AG04450 (cell line): ENCODE results near the gene FAM161A. TPM values are rescaled to one million over a fixed set of nuclear protein-coding genes. Genes with fewer than 3 reads are reported as not detected.

Experiments
- CTCF ChIA-PET: fragments of 300-600, 350-600 bp; formaldehyde crosslinking; extraction: SDS; loops from one replicate; lab custom pipeline; 2022; ENCODE audit warnings: antibody characterized with exemption, inconsistent platforms; lab: Charles Lee
- POLR2A ChIA-PET: fragments of 350-600 bp; formaldehyde crosslinking; extraction: SDS; loops from one replicate; lab custom pipeline; 2021; ENCODE audit warnings: antibody characterized with exemption, inconsistent platforms; lab: Yijun Ruan, JAX
- DNase-seq: peaks from one replicate; pipeline ENCODE4 v3.0.0-alpha.2; 2011; ENCODE audit warnings: low read depth, low spot score
- H3K27ac ChIP-seq: one replicate; pipeline ENCODE4 v1.5.1; 2012; ENCODE audit warnings: low read depth, low read length, control low read depth
- H3K27me3 ChIP-seq: one replicate; pipeline ENCODE4 v1.6.0; 2012; ENCODE audit warnings: low read length; ENCODE audit not compliant: control insufficient read depth, insufficient read depth
- H3K4me3 ChIP-seq: 2 replicates; pipeline ENCODE4 v1.5.1; 2011; ENCODE audit warnings: mild to moderate bottlenecking, low read depth, low read length, control low read depth
- H3K9me3 ChIP-seq: 2 replicates; pipeline ENCODE4 v1.5.1; 2012; ENCODE audit warnings: low read length; ENCODE audit not compliant: control insufficient read depth, insufficient read depth
- polyA plus RNA-seq: library from polyadenylated mRNA; depleted of rRNA; stranded (reverse); fragments of >200 nt; gene quantifications from 2 replicates; pipeline ENCODE4 v1.2.3, GENCODE V29; 2011
- TF ChIP-seq, protein P1 (sequence below): IDR thresholded peaks from 2 replicates; pipeline ENCODE4 v1.5.1; 2011; ENCODE audit warnings: low read depth, low read length, control low read depth, inconsistent platforms

The FAM161A gene
- polyA plus RNA-seq, 1 experiment, result 1.1 TPM

DNA sequence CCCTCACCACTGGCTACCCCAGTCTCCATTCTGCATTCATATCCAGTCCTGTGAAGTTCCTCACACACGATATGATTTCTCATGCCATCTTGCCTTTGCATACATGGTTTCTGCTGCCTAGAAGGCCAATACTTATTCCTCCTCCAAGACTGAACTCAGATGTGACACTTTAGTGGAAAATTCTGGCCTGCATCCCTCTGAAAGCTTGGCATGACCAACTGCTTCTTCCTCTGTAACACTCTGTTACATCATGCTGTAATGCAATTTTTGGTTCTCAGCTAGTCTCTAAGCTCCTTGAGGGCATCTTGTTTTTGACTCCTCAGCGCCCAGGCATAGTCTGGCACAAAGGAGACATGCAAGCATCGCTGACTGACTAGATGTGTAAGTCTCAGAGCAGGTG lies 12.6 kb downstream of the FAM161A start:
- no peak overlapping the region for H3K27ac ChIP-seq
- no peaks in the 10 kb centered on the region for H3K9me3 ChIP-seq
- TF ChIP-seq, protein P1, sequence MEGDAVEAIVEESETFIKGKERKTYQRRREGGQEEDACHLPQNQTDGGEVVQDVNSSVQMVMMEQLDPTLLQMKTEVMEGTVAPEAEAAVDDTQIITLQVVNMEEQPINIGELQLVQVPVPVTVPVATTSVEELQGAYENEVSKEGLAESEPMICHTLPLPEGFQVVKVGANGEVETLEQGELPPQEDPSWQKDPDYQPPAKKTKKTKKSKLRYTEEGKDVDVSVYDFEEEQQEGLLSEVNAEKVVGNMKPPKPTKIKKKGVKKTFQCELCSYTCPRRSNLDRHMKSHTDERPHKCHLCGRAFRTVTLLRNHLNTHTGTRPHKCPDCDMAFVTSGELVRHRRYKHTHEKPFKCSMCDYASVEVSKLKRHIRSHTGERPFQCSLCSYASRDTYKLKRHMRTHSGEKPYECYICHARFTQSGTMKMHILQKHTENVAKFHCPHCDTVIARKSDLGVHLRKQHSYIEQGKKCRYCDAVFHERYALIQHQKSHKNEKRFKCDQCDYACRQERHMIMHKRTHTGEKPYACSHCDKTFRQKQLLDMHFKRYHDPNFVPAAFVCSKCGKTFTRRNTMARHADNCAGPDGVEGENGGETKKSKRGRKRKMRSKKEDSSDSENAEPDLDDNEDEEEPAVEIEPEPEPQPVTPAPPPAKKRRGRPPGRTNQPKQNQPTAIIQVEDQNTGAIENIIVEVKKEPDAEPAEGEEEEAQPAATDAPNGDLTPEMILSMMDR, result no peak
- ChIA-PET CTCF (no interaction called here), POLR2A (no interaction called here)
- H3K4me3 ChIP-seq, result no peak overlapping the region
- H3K27me3 ChIP-seq, result no peaks in the 10 kb centered on the region
- DNase-seq, result no peak

DNA sequence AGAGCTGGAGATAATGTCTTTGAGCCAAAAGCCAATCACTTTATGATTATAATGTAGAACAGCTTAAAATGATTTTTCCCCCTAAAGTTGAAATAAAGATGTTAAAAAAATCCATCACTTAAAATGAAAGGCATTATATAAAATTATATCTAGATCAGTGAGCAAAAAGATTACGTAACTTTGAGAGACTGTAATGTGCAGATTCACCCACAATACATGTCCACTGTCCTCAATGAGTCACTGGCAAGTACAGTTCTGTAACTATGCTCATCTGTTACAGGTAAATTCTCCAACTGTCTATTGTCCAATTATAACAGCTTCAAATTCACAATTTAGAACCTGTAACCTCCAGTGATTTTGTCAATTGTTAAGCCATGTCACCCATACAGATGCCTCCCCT lies 19.0 kb downstream of the FAM161A start:
- no peak overlapping the region for H3K4me3 ChIP-seq
- ChIA-PET CTCF (interaction anchor here (0.6 kb wide), 1 partner anchor 1325 kb away, joined by 4 read pairs; no protein-coding TSS in a partner anchor), POLR2A (interaction anchor here (0.6 kb wide), 1 partner anchor 316 kb away, joined by 3 read pairs; no protein-coding TSS in a partner anchor)
- no peaks in the 10 kb centered on the region for H3K9me3 ChIP-seq
- no peak overlapping the region for H3K27ac ChIP-seq
- TF ChIP-seq, protein P1, result no peak
- H3K27me3 ChIP-seq, result no peaks in the 10 kb centered on the region
- no peak for DNase-seq

DNA sequence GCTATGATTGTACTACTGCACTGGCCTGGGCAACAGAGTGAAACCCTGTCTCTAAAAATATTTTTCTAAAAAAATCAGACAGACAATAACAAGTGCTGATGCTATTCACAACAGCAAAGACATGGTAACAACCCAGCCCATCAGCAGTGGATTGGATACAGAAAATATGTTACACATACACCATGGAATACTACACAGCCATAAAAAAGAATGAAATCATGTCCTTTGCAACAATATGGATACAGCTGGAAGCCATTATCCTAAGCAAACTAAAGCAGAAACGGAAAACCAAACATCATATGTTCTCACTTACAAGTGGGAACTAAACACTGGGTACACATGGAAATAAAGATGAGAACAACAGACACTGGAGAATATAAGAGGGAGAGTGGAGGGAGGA lies 19.9 kb downstream of the FAM161A start:
- no peak overlapping the region for H3K27ac ChIP-seq
- DNase-seq, result no peak
- no peaks in the 10 kb centered on the region for H3K27me3 ChIP-seq
- ChIA-PET CTCF (no interaction called here), POLR2A (no interaction called here)
- no peaks in the 10 kb centered on the region for H3K9me3 ChIP-seq
- H3K4me3 ChIP-seq, result no peak overlapping the region
- TF ChIP-seq, protein P1, result no peak

DNA sequence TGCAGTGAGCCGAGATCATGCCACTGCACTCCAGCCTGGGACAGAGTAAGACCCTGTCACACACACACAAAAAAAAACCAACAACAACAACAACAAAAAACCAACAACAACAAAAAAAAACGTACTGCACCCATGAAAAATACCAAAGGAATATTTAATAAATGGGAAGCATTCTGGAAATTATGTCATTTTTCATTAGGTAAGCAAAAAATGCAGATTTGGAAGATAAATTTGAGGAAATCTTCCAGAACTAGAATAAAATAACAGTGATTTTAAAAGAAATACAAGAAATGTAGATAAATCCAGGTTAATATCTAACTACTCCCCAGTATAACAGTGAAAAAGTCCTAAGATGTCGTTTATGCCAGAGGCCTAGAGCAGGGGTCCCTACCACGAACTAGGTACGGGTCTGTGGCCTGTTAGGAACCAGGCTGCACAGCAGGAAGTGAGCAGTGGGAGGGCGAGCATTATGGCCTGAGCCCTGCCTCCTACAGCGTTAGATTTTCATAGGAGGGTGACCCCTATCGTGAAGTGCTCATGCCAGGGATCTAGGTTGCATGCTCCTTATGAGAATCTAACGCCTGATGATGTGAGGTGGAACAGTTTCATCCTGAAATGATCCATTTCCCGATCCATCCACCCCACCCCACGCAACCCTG lies 21.5 kb downstream of the FAM161A start:
- ChIA-PET CTCF (no interaction called here), POLR2A (no interaction called here)
- Histone ChIP-seq H3K9me3 (no peaks in the 10 kb centered on the region), H3K4me3 (no peak overlapping the region), H3K27ac (no peak overlapping the region), H3K27me3 (no peaks in the 10 kb centered on the region)
- TF ChIP-seq, protein P1, result no peak
- no peak for DNase-seq

DNA sequence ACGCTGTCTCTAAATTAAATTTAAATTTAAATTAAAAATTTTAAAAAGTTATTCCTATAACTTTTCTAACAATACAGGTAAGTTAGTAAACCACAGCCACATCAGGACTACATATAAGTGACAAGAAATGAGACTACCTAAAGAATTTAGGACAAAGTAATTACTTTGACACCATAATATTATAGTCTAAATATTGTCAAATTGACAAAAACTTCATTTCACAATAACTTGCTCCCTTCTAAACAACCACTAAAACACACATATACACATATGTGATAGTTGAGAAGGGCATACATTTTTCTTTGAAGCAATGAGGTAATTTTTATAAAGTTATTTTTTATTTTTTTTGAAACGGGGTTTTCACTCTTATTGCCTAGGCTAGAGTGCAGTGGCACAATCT lies 31.6 kb downstream of the FAM161A start:
- Histone ChIP-seq H3K9me3 (no peaks in the 10 kb centered on the region), H3K27me3 (peaks cover 3% of the 10 kb centered on the region), H3K27ac (no peak overlapping the region), H3K4me3 (no peak overlapping the region)
- ChIA-PET CTCF (no interaction called here), POLR2A (no interaction called here)
- TF ChIP-seq, protein P1, result no peak
- no peak for DNase-seq
